ENCODE data around the gene OR1N2. TPM values are rescaled to one million over a fixed set of nuclear protein-coding genes. Genes with fewer than 3 reads are reported as not detected.
"Not testable (repeated sequence)": the region's sequence is repeated elsewhere in the genome, so short reads cannot be mapped to it uniquely, and the experiment has no call there.

The OR1N2 gene
- total RNA-seq, 2 donors from 2014 or later = not detected

- Mint-ChIP-seq H3K27ac (no peak overlapping the region), H3K4me3 (no peak overlapping the region), H3K4me1 (ENCODE audit: low read depth in 2 of 2) (no peaks in the 10 kb centered on the region), H3K9me3 (peaks cover 3% of the 10 kb centered on the region), H3K36me3 (peaks cover 10% of the 10 kb centered on the region), H3K27me3 (peaks cover 15 to 38% of the 10 kb centered on the region in 2 donors)
- DNase-seq (ENCODE audit: low spot score) (no peak), ATAC-seq (no peak)
Measured at GRCh38 chr9:122562134-122562760, 9.3 kb downstream of the OR1N2 start.

DNA sequence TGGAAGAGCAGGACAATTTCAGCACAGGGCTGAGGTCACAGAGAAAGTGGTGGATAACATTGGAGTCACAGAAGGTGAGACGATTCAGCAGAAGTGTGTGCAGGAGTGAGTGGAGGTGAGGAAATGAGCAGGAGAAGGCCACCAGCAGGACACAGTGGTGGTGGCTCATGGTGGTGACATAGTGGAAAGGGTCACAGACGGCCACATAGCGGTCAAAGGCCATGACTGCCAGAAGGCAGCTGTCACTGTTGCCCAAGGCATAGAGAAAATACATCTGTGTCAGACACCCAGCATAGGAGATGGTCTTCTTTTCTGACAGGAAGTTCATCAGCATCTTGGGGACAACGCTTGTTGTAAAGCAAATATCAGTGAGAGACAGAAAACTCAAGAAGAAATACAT is 15.0 kb downstream of the OR1N2 start:
- Mint-ChIP-seq H3K27me3 (peaks cover 0 to 22% of the 10 kb centered on the region in 2 donors), H3K27ac (no peak overlapping the region), H3K4me3 (no peak overlapping the region), H3K9me3 (no peaks in the 10 kb centered on the region), H3K4me1 (ENCODE audit: low read depth in 2 of 2) (peaks cover 0 to 5% of the 10 kb centered on the region in 2 donors), H3K36me3 (no peaks in the 10 kb centered on the region)
- peak in 1 of 2 donors; percentile 24 for ATAC-seq
- no peak for DNase-seq (ENCODE audit: low spot score)

- H3K9me3 Mint-ChIP-seq = no peaks in the 10 kb centered on the region
- H3K27ac Mint-ChIP-seq = no peak overlapping the region
- peaks cover 0 to 5% of the 10 kb centered on the region in 2 donors for H3K4me1 Mint-ChIP-seq (ENCODE audit: low read depth in 2 of 2)
- H3K4me3 Mint-ChIP-seq = no peak overlapping the region
- H3K27me3 Mint-ChIP-seq = peaks cover 0 to 13% of the 10 kb centered on the region in 2 donors
- ATAC-seq (no peak), DNase-seq (ENCODE audit: low spot score) (no peak)
- no peaks in the 10 kb centered on the region for H3K36me3 Mint-ChIP-seq
Measured at GRCh38 chr9:122572456-122572855, 19.5 kb downstream of the OR1N2 start.

DNA sequence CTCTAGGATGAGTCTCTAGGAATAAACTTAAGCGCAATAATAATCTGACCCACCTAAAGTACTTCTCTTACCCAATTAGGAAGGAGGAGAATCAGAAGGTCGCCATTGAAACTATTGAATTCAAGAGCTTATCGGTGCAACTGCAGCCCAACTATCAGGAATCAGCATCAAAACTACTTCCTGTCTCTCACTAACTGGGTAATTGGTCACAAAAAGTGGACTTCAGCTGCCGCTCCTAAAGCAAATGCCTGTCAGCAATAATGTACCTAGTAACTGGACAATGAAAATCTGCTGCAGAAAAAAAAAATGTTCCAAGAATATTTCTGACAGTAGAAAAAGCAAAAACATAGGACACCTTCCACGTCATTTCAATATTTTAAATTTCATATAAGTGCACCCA is 27.0 kb downstream of the OR1N2 start:
- DNase-seq (ENCODE audit: low spot score) (no peak), ATAC-seq (no peak)
- peaks cover 0 to 7% of the 10 kb centered on the region in 2 donors for H3K27me3 Mint-ChIP-seq
- no peak overlapping the region for H3K27ac Mint-ChIP-seq
- no peaks in the 10 kb centered on the region for H3K9me3 Mint-ChIP-seq
- no peak overlapping the region for H3K4me3 Mint-ChIP-seq
- no peaks in the 10 kb centered on the region for H3K36me3 Mint-ChIP-seq
- H3K4me1 Mint-ChIP-seq (ENCODE audit: low read depth in 2 of 2) = no peaks in the 10 kb centered on the region

GRCh38 chr9:122580360-122580759 is 27.4 kb downstream of the OR1N2 start:
- H3K4me1 Mint-ChIP-seq (ENCODE audit: low read depth in 2 of 2) = no peaks in the 10 kb centered on the region
- no peaks in the 10 kb centered on the region for H3K9me3 Mint-ChIP-seq
- H3K36me3 Mint-ChIP-seq = no peaks in the 10 kb centered on the region
- no peak for ATAC-seq
- no peak for DNase-seq (ENCODE audit: low spot score)
- H3K27me3 Mint-ChIP-seq = peaks cover 0 to 7% of the 10 kb centered on the region in 2 donors
- H3K27ac Mint-ChIP-seq = no peak overlapping the region
- no peak overlapping the region for H3K4me3 Mint-ChIP-seq

DNA sequence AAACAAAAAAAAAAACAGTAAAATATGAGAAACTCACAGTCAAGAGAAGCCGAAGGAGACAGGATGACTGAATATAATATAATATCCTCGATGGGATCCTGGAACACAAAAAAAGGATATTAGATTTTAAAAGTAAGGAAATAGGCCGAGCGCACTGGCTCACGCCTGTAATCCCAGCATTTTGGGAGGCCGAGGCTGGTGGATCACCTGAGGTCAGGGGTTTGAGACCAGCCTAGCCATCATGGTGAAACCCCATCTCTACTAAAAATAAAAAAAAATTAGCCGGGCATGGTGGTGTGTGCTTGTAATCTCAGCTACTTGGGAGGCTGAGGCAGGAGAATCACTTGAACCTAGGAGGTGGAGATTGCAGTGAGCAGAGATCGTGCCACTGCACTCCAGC is 30.4 kb downstream of the OR1N2 start, which contains the start of gene OR1L8:
TSS of gene OR1L8 (minus strand) at position 101 of the 400 bp plus-strand sequence. CDS start 14,907 bp downstream, outside the sequence.
- not testable (repeated sequence) for DNase-seq (ENCODE audit: low spot score); H3K4me3 Mint-ChIP-seq; H3K9me3 Mint-ChIP-seq; H3K27me3 Mint-ChIP-seq; H3K27ac Mint-ChIP-seq; ATAC-seq; H3K36me3 Mint-ChIP-seq; H3K4me1 Mint-ChIP-seq (ENCODE audit: low read depth in 2 of 2)

Other genes with a start within 250 kb of the OR1N2 start
- gene PTGS1, start 182.1 kb upstream of the OR1N2 start, total RNA-seq = under 1 TPM; 0.69 to 0.89 TPM
- gene OR1J1, start 75.2 kb upstream of the OR1N2 start, total RNA-seq = not detected
- not detected for gene OR1J2, start 42.3 kb upstream of the OR1N2 start, total RNA-seq
- not detected for gene OR1J4, start 34.0 kb upstream of the OR1N2 start, total RNA-seq
- not detected for gene OR1N1, start 25.8 kb upstream of the OR1N2 start, total RNA-seq
- gene OR1L8, start 30.3 kb downstream of the OR1N2 start, total RNA-seq = under 1 TPM in 1 of 2 donors, not detected in 1; 0.45 TPM
- gene OR1Q1, start 61.6 kb downstream of the OR1N2 start, total RNA-seq = not detected
- gene OR1B1, start 104.5 kb downstream of the OR1N2 start, total RNA-seq = not detected
- not detected for gene OR1L1, start 108.6 kb downstream of the OR1N2 start, total RNA-seq
- not detected for gene OR1L3, start 122.0 kb downstream of the OR1N2 start, total RNA-seq
- gene OR1L4, start 170.9 kb downstream of the OR1N2 start, total RNA-seq = not detected
- gene OR1L6, start 189.2 kb downstream of the OR1N2 start, total RNA-seq = not detected
- not detected for gene OR5C1, start 235.8 kb downstream of the OR1N2 start, total RNA-seq
- not detected for gene OR1K1, start 247.0 kb downstream of the OR1N2 start, total RNA-seq

All from natural killer cell treated with Interleukin-12 subunit alpha and Interleukin-12 subunit beta and Interleukin-15 and Interleukin-18, amount 100 ng/mL, for 72 hours (primary cell).